GM21367 (cell line): ENCODE measurements around the gene POLG2.
"Not testable (repeated sequence)": the region's sequence is repeated elsewhere in the genome, so short reads cannot be mapped to it uniquely, and the experiment has no call there.

Experiments used
- ATAC-seq: cut with Tn5 transposase; IDR thresholded peaks from one replicate; pipeline ENCODE4 v1.9.1; 2021; ENCODE audit not compliant: unreplicated experiment

POLG2 gene

GRCh38 chr17:64506201-64506575, 9.3 kb upstream of the POLG2 start, which contains the start of gene DDX5:
TSS of gene DDX5 (minus strand) at chr17:64506289. CDS start at chr17:64506119, 170 bp downstream.
- peak; percentile 61 for ATAC-seq

- ATAC-seq, result no peak
Measured at GRCh38 chr17:64505340-64506200, 8.7 kb upstream of the POLG2 start.

- no peak for ATAC-seq
Measured at GRCh38 chr17:64504769-64505339, 8.0 kb upstream of the POLG2 start.

- ATAC-seq, result no peak
Measured at GRCh38 chr17:64503821-64504768, 7.2 kb upstream of the POLG2 start.

- ATAC-seq, result no peak
Measured at GRCh38 chr17:64503341-64503740, 6.5 kb upstream of the POLG2 start.

GRCh38 chr17:64502809-64503208, 6.0 kb upstream of the POLG2 start:
- ATAC-seq, result no peak

- no peak for ATAC-seq
Measured at GRCh38 chr17:64502021-64502420, 5.2 kb upstream of the POLG2 start.

- ATAC-seq, result no peak
Measured at GRCh38 chr17:64500862-64501765, 4.3 kb upstream of the POLG2 start.

- ATAC-seq, result no peak
Measured at GRCh38 chr17:64500487-64500859, 3.6 kb upstream of the POLG2 start.

- no peak for ATAC-seq
Measured at GRCh38 chr17:64499805-64500486, 3.1 kb upstream of the POLG2 start.

GRCh38 chr17:64498308-64499203, 1.7 kb upstream of the POLG2 start:
- no peak for ATAC-seq

GRCh38 chr17:64497565-64498035, 746 bp upstream of the POLG2 start:
- ATAC-seq, result no peak

GRCh38 chr17:64496348-64496785, 487 bp downstream of the POLG2 start:
- no peak for ATAC-seq

- not testable (repeated sequence) for ATAC-seq
Measured at GRCh38 chr17:64495300-64495699, 1.6 kb downstream of the POLG2 start.

GRCh38 chr17:64494121-64494520, 2.7 kb downstream of the POLG2 start:
- no peak for ATAC-seq

- no peak for ATAC-seq
Measured at GRCh38 chr17:64492481-64493109, 4.3 kb downstream of the POLG2 start.

GRCh38 chr17:64491994-64492393, 4.9 kb downstream of the POLG2 start:
- no peak for ATAC-seq
